Common myeloid progenitor, CD34-positive (primary cell): ENCODE results near the gene SORCS1.

Experiments used
- CTCF ChIA-PET: fragments of 350-600 bp; sonication (Branson Sonifier 250); formaldehyde crosslinking; loops from one replicate; lab custom pipeline; 2021; ENCODE audit warnings: antibody characterized with exemption; lab: Charles Lee
- POLR2A ChIA-PET: fragments of 350-600 bp; sonication (Branson Sonifier 250); formaldehyde crosslinking; loops from one replicate; lab custom pipeline; 2021; ENCODE audit warnings: antibody characterized with exemption; lab: Charles Lee
- DNase-seq, 3 donors: peaks; one replicate each; pipeline versions ENCODE4 v3.0.0 to v3.0.0-alpha.2; 2013
- H3K27ac ChIP-seq, 2 experiments: 1 replicate in 1 of 2; 2 replicates in 1 of 2; pipeline ENCODE4 v1.7.0; 2013; ENCODE audit warnings: inconsistent platforms in 2 of 2, low read length in 2 of 2, mild to moderate bottlenecking in 2 of 2, low read depth in 1 of 2, moderate library complexity in 1 of 2; ENCODE audit not compliant: severe bottlenecking in 2 of 2, insufficient read depth in 1 of 2, poor library complexity in 1 of 2
- H3K27me3 ChIP-seq, 5 experiments: replicated peaks in 2 of 5; 1 replicate in 3 of 5; 2 replicates in 2 of 5; pipeline versions ENCODE4 v1.6.1 to v1.7.0; 2013; ENCODE audit warnings: low read length in 4 of 5, mild to moderate bottlenecking in 2 of 5, moderate library complexity in 2 of 5, inconsistent platforms in 1 of 5; ENCODE audit not compliant: insufficient read depth in 5 of 5, control insufficient read depth in 4 of 5
- H3K36me3 ChIP-seq, 4 experiments: 1 replicate in 2 of 4; 2 replicates in 2 of 4; pipeline versions ENCODE4 v1.6.1 to v1.7.0; 2013; ENCODE audit warnings: low read length in 3 of 4, control low read depth in 1 of 4, mild to moderate bottlenecking in 1 of 4; ENCODE audit not compliant: control insufficient read depth in 4 of 4, insufficient read depth in 4 of 4
- H3K4me1 ChIP-seq, 4 experiments: 1 replicate in 3 of 4; 2 replicates in 1 of 4; pipeline versions ENCODE4 v1.6.1 to v1.7.1; 2013; ENCODE audit warnings: low read length in 3 of 4, mild to moderate bottlenecking in 3 of 4, control low read depth in 1 of 4, inconsistent platforms in 1 of 4, moderate library complexity in 1 of 4; ENCODE audit not compliant: control insufficient read depth in 4 of 4, insufficient read depth in 4 of 4; ENCODE audit errors: control extremely low read depth in 1 of 4
- H3K4me3 ChIP-seq, 7 experiments: 1 replicate in 4 of 7; 2 replicates in 3 of 7; pipeline versions ENCODE4 v1.5.1 to v1.7.0; 2013; ENCODE audit warnings: mild to moderate bottlenecking in 7 of 7, low read length in 6 of 7, moderate library complexity in 6 of 7, inconsistent platforms in 2 of 7, low read depth in 2 of 7, control low read depth in 1 of 7; ENCODE audit not compliant: insufficient read depth in 4 of 7, control insufficient read depth in 1 of 7; ENCODE audit errors: extremely low read depth in 1 of 7
- H3K9me3 ChIP-seq, 5 experiments: 1 replicate in 4 of 5; 2 replicates in 1 of 5; pipeline versions ENCODE4 v1.6.1 to v1.7.1; 2013; ENCODE audit warnings: low read length in 4 of 5, mild to moderate bottlenecking in 2 of 5, inconsistent platforms in 1 of 5, low read depth in 1 of 5, moderate library complexity in 1 of 5; ENCODE audit not compliant: control insufficient read depth in 4 of 5, insufficient read depth in 2 of 5; ENCODE audit errors: control extremely low read depth in 1 of 5
- WGBS: methylation state at CpG from one replicate; pipeline ENCODE4 v1.1.5; 2013; ENCODE audit not compliant: insufficient coverage; 5-methylcytosine and 5-hydroxymethylcytosine counted together

Gene SORCS1

GRCh38 chr10:106960812-106961211, 203.7 kb downstream of the SORCS1 start:
- no peak for DNase-seq
- no peak overlapping the region for H3K4me3 ChIP-seq
- peaks cover 0 to 14% (median 0%) of the 10 kb centered on the region in 5 experiments for H3K27me3 ChIP-seq
- H3K4me1 ChIP-seq = peaks cover 8 to 31% (median 15%) of the 10 kb centered on the region in 4 experiments
- H3K27ac ChIP-seq = no peak overlapping the region
- H3K36me3 ChIP-seq = no peaks in the 10 kb centered on the region
- WGBS = no CpG with 5 or more reads among the region's 1 CpG
- ChIA-PET CTCF (no interaction called here), POLR2A (no interaction called here)
- no peaks in the 10 kb centered on the region for H3K9me3 ChIP-seq

- POLR2A ChIA-PET = no interaction called here
- H3K4me3 ChIP-seq = no peak overlapping the region
- no peaks in the 10 kb centered on the region for H3K36me3 ChIP-seq
- 100% methylated on average over 1 of the region's 3 CpGs for WGBS
- CTCF ChIA-PET = no interaction called here
- no peak overlapping the region for H3K27ac ChIP-seq
- H3K4me1 ChIP-seq = peaks cover 8 to 31% (median 15%) of the 10 kb centered on the region in 4 experiments
- no peaks in the 10 kb centered on the region for H3K9me3 ChIP-seq
- DNase-seq = no peak
- H3K27me3 ChIP-seq = peaks cover 0 to 14% (median 0%) of the 10 kb centered on the region in 5 experiments
Measured at GRCh38 chr10:106959521-106959920, 205.0 kb downstream of the SORCS1 start.

DNA sequence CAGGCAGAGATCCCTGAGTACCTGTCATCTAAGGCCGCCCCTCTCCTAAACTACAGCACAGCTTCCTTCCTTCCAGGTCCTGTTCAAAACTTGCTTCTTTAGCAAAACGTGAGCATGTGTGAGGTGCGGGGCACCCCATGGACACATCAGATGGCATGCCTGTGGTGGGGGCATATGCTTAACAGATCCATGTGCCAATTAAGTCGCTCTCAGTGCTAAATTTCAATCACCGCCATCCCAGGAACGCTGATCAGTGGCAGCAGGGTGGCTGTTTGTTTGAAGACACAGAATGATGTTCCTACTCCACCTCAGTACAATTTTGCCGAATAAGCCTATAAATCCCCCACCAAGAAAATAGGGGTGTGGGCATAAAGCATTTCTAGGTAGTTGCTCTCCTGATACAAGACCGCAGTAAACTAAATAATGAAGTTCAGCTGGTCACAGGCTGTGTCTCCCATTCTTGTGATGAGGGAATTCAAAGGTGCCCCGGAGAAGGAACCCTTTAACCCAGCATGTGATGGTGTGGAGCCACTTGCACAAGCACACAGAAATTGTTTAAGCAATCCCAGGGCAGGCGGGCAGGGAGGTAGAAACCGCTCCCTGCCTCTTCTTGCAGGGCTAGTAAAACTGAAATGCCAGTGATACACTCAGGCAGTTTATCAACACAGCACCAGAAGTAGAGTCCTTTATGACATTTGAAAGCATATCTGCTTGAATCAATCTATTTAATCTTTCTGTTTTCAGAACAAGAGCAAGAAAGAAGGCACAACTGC, 205.7 kb downstream of the SORCS1 start:
- Histone ChIP-seq H3K36me3 (no peaks in the 10 kb centered on the region), H3K9me3 (no peaks in the 10 kb centered on the region), H3K27me3 (peaks cover 0 to 12% (median 0%) of the 10 kb centered on the region in 5 experiments), H3K4me1 (peaks cover 8 to 31% (median 15%) of the 10 kb centered on the region in 4 experiments), H3K4me3 (no peak overlapping the region), H3K27ac (no peak overlapping the region)
- DNase-seq = no peak
- WGBS = 81% methylated on average over 7 of the region's 11 CpGs
- CTCF ChIA-PET = interaction anchor here (1.1 to 1.2 kb wide), 2 partner anchors 17 to 25 kb away, joined by 4 read pairs; no protein-coding TSS in a partner anchor
- POLR2A ChIA-PET = no interaction called here

GRCh38 chr10:106957823-106958588, 206.5 kb downstream of the SORCS1 start:
- peak; percentile 39 to 81 (median 81) for DNase-seq
- H3K9me3 ChIP-seq = no peaks in the 10 kb centered on the region
- ChIA-PET POLR2A (no interaction called here), CTCF (interaction anchor here (0.9 to 1.2 kb wide), 3 partner anchors 12 to 26 kb away, joined by 3 to 4 read pairs (median 4); no protein-coding TSS in a partner anchor)
- peaks cover 0 to 11% (median 0%) of the 10 kb centered on the region in 5 experiments for H3K27me3 ChIP-seq
- peaks cover 8 to 31% (median 15%) of the 10 kb centered on the region in 4 experiments for H3K4me1 ChIP-seq
- H3K27ac ChIP-seq = no peak overlapping the region
- 5% methylated on average over 7 of the region's 12 CpGs for WGBS
- H3K36me3 ChIP-seq = no peaks in the 10 kb centered on the region
- peak overlapping the region in 2 of 7 experiments; percentile 40 to 45 for H3K4me3 ChIP-seq

DNA sequence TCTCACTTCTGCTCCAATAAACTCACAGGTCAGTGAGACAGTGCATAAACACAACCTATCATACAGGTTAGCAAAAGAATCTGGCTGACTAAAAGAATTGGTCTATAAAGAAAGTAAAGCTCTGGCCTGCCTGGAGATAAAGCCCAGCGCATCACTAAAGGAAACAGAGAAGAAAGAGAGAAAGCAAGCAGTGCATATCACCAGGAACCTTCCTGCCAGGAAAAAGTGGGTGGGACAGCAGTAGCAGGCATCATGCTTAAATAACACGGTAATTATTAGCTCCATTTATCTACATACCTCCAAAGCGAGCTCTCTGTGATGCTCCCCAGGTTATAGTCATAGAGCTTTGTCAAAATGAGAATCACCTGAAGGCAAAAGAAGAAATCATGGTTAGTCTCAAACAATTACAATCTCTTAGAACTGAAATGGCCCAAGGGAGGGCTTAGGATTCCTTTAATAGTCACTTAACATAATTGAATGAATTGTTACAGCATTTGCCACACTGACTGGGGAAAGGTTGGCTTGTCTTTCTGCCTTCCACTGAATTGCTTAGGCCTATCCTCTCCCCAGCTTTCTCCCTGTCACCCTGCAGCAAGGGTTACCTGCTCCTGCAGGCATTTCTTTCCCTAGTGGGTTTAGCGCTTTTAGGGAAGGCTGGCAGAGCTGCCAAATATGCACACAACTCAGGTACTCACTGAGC, 208.1 kb downstream of the SORCS1 start:
- H3K27me3 ChIP-seq = peaks cover 0 to 8% (median 0%) of the 10 kb centered on the region in 5 experiments
- peaks cover 0 to 6% (median 0%) of the 10 kb centered on the region in 5 experiments for H3K9me3 ChIP-seq
- 96% methylated on average over 2 of the region's 4 CpGs for WGBS
- peaks cover 8 to 31% (median 15%) of the 10 kb centered on the region in 4 experiments for H3K4me1 ChIP-seq
- POLR2A ChIA-PET = no interaction called here
- no peaks in the 10 kb centered on the region for H3K36me3 ChIP-seq
- no peak overlapping the region for H3K4me3 ChIP-seq
- CTCF ChIA-PET = interaction anchor here (0.5 kb wide), 1 partner anchor 141 kb away, joined by 3 read pairs; no protein-coding TSS in a partner anchor
- H3K27ac ChIP-seq = no peak overlapping the region
- no peak for DNase-seq

- H3K9me3 ChIP-seq = peaks cover 0 to 6% (median 0%) of the 10 kb centered on the region in 5 experiments
- H3K4me3 ChIP-seq = no peak overlapping the region
- POLR2A ChIA-PET = no interaction called here
- no peak for DNase-seq
- peaks cover 0 to 5% (median 0%) of the 10 kb centered on the region in 5 experiments for H3K27me3 ChIP-seq
- H3K36me3 ChIP-seq = no peaks in the 10 kb centered on the region
- CTCF ChIA-PET = no interaction called here
- peaks cover 8 to 31% (median 15%) of the 10 kb centered on the region in 4 experiments for H3K4me1 ChIP-seq
- WGBS = 100% methylated on average over 8 of the region's 9 CpGs
- no peak overlapping the region for H3K27ac ChIP-seq
Measured at GRCh38 chr10:106955133-106955532, 209.4 kb downstream of the SORCS1 start.
